Neuronal stem cell (in vitro differentiated cells): Measurements from ENCODE around the gene NSMF.

Source experiments
- DNase-seq: peaks from one replicate; pipeline ENCODE4 v3.0.0-alpha.2; 2013; ENCODE audit warnings: low spot score
- H2AFZ ChIP-seq: one replicate; pipeline ENCODE4 v1.6.1; 2013; ENCODE audit warnings: mild to moderate bottlenecking, low read length, inconsistent platforms
- H2AK5ac ChIP-seq: 2 replicates; pipeline ENCODE4 v1.6.1; 2013; ENCODE audit warnings: low read depth, mild to moderate bottlenecking, inconsistent platforms, low read length, moderate library complexity, mixed read lengths
- H2BK120ac ChIP-seq: 2 replicates; pipeline ENCODE4 v1.6.1; 2013; ENCODE audit warnings: low read depth, mild to moderate bottlenecking, inconsistent platforms, low read length, moderate library complexity, mixed read lengths
- H2BK12ac ChIP-seq: one replicate; pipeline ENCODE4 v1.6.1; 2013; ENCODE audit warnings: low read length, inconsistent platforms
- H2BK15ac ChIP-seq: 2 replicates; pipeline ENCODE4 v1.6.1; 2013; ENCODE audit warnings: mild to moderate bottlenecking, low read length, inconsistent platforms, mixed read lengths
- H2BK5ac ChIP-seq: one replicate; pipeline ENCODE4 v1.6.1; 2013; ENCODE audit warnings: inconsistent platforms, mild to moderate bottlenecking, low read length, moderate library complexity
- H3K14ac ChIP-seq: one replicate; pipeline ENCODE4 v1.6.1; 2013; ENCODE audit warnings: low read length, inconsistent platforms
- H3K18ac ChIP-seq: 2 replicates; pipeline ENCODE4 v1.6.1; 2013; ENCODE audit warnings: low read length, inconsistent platforms
- H3K23ac ChIP-seq: 2 replicates; pipeline ENCODE4 v1.6.1; 2013; ENCODE audit warnings: low read depth, mild to moderate bottlenecking, mixed read lengths, low read length, inconsistent platforms; ENCODE audit not compliant: poor library complexity
- H3K27ac ChIP-seq: replicated peaks from 3 replicates; pipeline ENCODE4 v1.5.1; 2013; ENCODE audit warnings: low read length, inconsistent platforms
- H3K27me3 ChIP-seq, 3 experiments: 2 replicates each; pipeline ENCODE4 v1.6.1; 2013; ENCODE audit warnings: low read length in 3 of 3, mild to moderate bottlenecking in 2 of 3, inconsistent platforms in 1 of 3, low read depth in 1 of 3, mixed read lengths in 1 of 3, moderate library complexity in 1 of 3; ENCODE audit not compliant: control insufficient read depth in 3 of 3, insufficient read depth in 3 of 3
- H3K36me3 ChIP-seq, 2 donors: replicated peaks in 1 of 2; 2 replicates each; pipeline ENCODE4 v1.6.1; 2013; ENCODE audit warnings: low read length in 2 of 2; ENCODE audit not compliant: control insufficient read depth in 2 of 2, insufficient read depth in 2 of 2
- H3K4ac ChIP-seq: 2 replicates; pipeline ENCODE4 v1.6.1; 2013; ENCODE audit warnings: inconsistent platforms, mild to moderate bottlenecking, low read length, moderate library complexity
- H3K4me1 ChIP-seq, 2 donors: 1 replicate in 1 of 2; 2 replicates in 1 of 2; pipeline ENCODE4 v1.6.1; 2013; ENCODE audit warnings: low read length in 2 of 2, low read depth in 1 of 2; ENCODE audit not compliant: control insufficient read depth in 2 of 2, insufficient read depth in 1 of 2
- H3K4me2 ChIP-seq: one replicate; pipeline ENCODE4 v1.6.1; 2013; ENCODE audit warnings: mild to moderate bottlenecking, low read length, inconsistent platforms; ENCODE audit not compliant: insufficient read depth, poor library complexity, severe bottlenecking
- H3K4me3 ChIP-seq, 2 donors: 2 replicates each; pipeline ENCODE4 v1.5.1; 2013; ENCODE audit warnings: low read length in 2 of 2, mild to moderate bottlenecking in 2 of 2, inconsistent platforms in 1 of 2, moderate library complexity in 1 of 2
- H3K79me1 ChIP-seq: one replicate; pipeline ENCODE4 v1.6.1; 2013; ENCODE audit warnings: low read depth, mild to moderate bottlenecking, inconsistent platforms, low read length, moderate library complexity
- H3K9ac ChIP-seq: one replicate; pipeline ENCODE4 v1.6.1; 2013; ENCODE audit warnings: mild to moderate bottlenecking, low read depth, low read length, inconsistent platforms; ENCODE audit not compliant: poor library complexity
- H3K9me3 ChIP-seq, 2 donors: replicated peaks in 1 of 2; 2 replicates each; pipeline versions ENCODE3 to v1.6.1; 2013; ENCODE audit warnings: low read length in 2 of 2, mild to moderate bottlenecking in 2 of 2, inconsistent platforms in 1 of 2, low read depth in 1 of 2, mixed read lengths in 1 of 2, moderate library complexity in 1 of 2; ENCODE audit not compliant: control insufficient read depth in 2 of 2, insufficient read depth in 1 of 2
- H4K8ac ChIP-seq: one replicate; pipeline ENCODE4 v1.6.1; 2013; ENCODE audit warnings: low read depth, mild to moderate bottlenecking, inconsistent platforms, low read length, moderate library complexity
- H4K91ac ChIP-seq: one replicate; pipeline ENCODE4 v1.6.1; 2013; ENCODE audit warnings: low read length, low read depth, mild to moderate bottlenecking, inconsistent platforms; ENCODE audit not compliant: poor library complexity
- WGBS, 2 donors: extraction: QIAGEN DNeasy Blood & Tissue Kit; methylation state at CpG; one replicate each; pipeline ENCODE4 v1.1.7; 2013; ENCODE audit warnings: missing lambda C conversion rate in 2 of 2, mixed read lengths in 1 of 2; ENCODE audit not compliant: insufficient read length in 2 of 2, insufficient replicate concordance in 1 of 2; ENCODE audit errors: extremely low coverage in 2 of 2; 5-methylcytosine and 5-hydroxymethylcytosine counted together

The NSMF gene

GRCh38 chr9:137504432-137504777, 45.3 kb upstream of the NSMF start:
- H2BK15ac ChIP-seq: no peak overlapping the region
- H3K4ac ChIP-seq: no peak overlapping the region
- no peak overlapping the region for H4K91ac ChIP-seq
- H2AK5ac ChIP-seq: no peak overlapping the region
- no peaks in the 10 kb centered on the region for H3K27me3 ChIP-seq
- H3K27ac ChIP-seq: no peak overlapping the region
- H3K9me3 ChIP-seq: peaks cover 0 to 16% of the 10 kb centered on the region in 2 donors
- H3K36me3 ChIP-seq: no peaks in the 10 kb centered on the region
- no CpG with 5 or more reads among the region's 7 CpGs for WGBS, 2 donors
- no peaks in the 10 kb centered on the region for H3K79me1 ChIP-seq
- H4K8ac ChIP-seq: no peak overlapping the region
- no peak overlapping the region for H2AFZ ChIP-seq
- no peaks in the 10 kb centered on the region for H3K4me1 ChIP-seq
- H3K9ac ChIP-seq: no peak overlapping the region
- no peak overlapping the region for H3K18ac ChIP-seq
- no peak overlapping the region for H3K23ac ChIP-seq
- H2BK5ac ChIP-seq: no peak overlapping the region
- H3K4me2 ChIP-seq: no peak overlapping the region
- H3K4me3 ChIP-seq: no peak overlapping the region
- no peak overlapping the region for H2BK12ac ChIP-seq
- no peak overlapping the region for H3K14ac ChIP-seq
- DNase-seq: no peak
- no peak overlapping the region for H2BK120ac ChIP-seq

DNA sequence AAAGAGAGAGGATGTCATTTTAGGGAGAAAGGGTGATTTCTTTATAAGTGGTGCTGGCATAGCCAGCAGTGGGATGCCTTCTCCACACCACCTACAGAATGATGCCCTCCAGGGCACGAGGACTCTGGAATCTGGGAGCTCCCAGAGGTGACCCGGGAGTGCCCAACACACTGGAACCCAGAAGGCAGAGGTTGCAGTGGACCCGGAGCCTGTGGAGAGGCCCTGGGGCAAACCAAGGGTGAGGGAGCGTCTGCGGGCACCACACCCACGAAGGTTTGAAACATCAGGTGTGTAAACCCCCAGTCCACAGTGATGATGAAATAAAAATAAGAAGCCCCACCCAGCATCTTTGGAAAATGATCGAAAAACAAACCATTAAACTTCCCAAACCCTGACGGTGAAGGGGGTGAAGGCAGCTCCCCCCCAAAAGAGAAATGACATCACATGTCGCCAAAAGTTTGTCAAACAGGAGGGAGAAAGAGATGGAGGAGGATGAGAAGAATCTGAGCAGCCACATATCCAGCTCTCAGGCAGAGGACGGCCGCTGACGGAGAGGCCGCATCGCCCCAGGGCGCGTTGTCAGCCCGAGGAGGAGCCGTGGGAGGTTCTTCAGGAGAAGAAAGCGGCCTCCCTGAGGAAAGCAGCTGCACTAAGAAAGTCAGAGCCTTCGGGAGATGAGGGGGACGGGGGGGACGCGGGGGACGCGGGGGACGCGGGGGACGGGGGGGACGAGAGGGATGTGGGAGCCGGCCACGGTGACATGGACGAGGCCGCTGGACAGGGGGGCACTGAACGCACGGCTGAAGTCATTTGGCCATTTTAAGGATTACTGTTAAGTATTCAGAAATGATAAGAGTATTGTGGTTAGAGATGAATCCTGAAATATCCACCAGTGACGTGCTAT, 43.1 kb upstream of the NSMF start:
- no peaks in the 10 kb centered on the region for H3K4me1 ChIP-seq
- H4K8ac ChIP-seq: peak overlapping the region; percentile 43
- H2AK5ac ChIP-seq: no peak overlapping the region
- WGBS, 2 donors: no CpG with 5 or more reads among the region's 36 CpGs
- H3K9ac ChIP-seq: no peak overlapping the region
- no peak overlapping the region for H4K91ac ChIP-seq
- H3K4ac ChIP-seq: no peak overlapping the region
- no peak overlapping the region for H2BK120ac ChIP-seq
- H3K18ac ChIP-seq: no peak overlapping the region
- H2AFZ ChIP-seq: no peak overlapping the region
- no peak overlapping the region for H3K4me3 ChIP-seq
- no peak overlapping the region for H3K14ac ChIP-seq
- no peaks in the 10 kb centered on the region for H3K79me1 ChIP-seq
- no peaks in the 10 kb centered on the region for H3K36me3 ChIP-seq
- no peak overlapping the region for H3K23ac ChIP-seq
- H2BK12ac ChIP-seq: no peak overlapping the region
- no peaks in the 10 kb centered on the region for H3K27me3 ChIP-seq
- H3K27ac ChIP-seq: no peak overlapping the region
- peaks cover 0 to 17% of the 10 kb centered on the region in 2 donors for H3K9me3 ChIP-seq
- DNase-seq: no peak
- no peak overlapping the region for H3K4me2 ChIP-seq
- no peak overlapping the region for H2BK5ac ChIP-seq
- no peak overlapping the region for H2BK15ac ChIP-seq

- H2AK5ac ChIP-seq: peak overlapping the region; percentile 81
- no peak overlapping the region for H3K18ac ChIP-seq
- no CpG with 5 or more reads among the region's 12 CpGs for WGBS, 2 donors
- no peaks in the 10 kb centered on the region for H3K79me1 ChIP-seq
- H3K9ac ChIP-seq: no peak overlapping the region
- H3K36me3 ChIP-seq: no peaks in the 10 kb centered on the region
- H3K14ac ChIP-seq: no peak overlapping the region
- H4K8ac ChIP-seq: no peak overlapping the region
- H2BK120ac ChIP-seq: no peak overlapping the region
- no peak overlapping the region for H3K23ac ChIP-seq
- H2BK15ac ChIP-seq: no peak overlapping the region
- DNase-seq: no peak
- H2BK12ac ChIP-seq: no peak overlapping the region
- peaks cover 0 to 14% of the 10 kb centered on the region in 2 donors for H3K9me3 ChIP-seq
- H3K27me3 ChIP-seq: no peaks in the 10 kb centered on the region
- H3K4ac ChIP-seq: no peak overlapping the region
- H3K27ac ChIP-seq: no peak overlapping the region
- no peaks in the 10 kb centered on the region for H3K4me1 ChIP-seq
- no peak overlapping the region for H3K4me3 ChIP-seq
- H2BK5ac ChIP-seq: no peak overlapping the region
- no peak overlapping the region for H3K4me2 ChIP-seq
- no peak overlapping the region for H2AFZ ChIP-seq
- H4K91ac ChIP-seq: no peak overlapping the region
Measured at GRCh38 chr9:137501457-137501856, 42.3 kb upstream of the NSMF start.

DNA sequence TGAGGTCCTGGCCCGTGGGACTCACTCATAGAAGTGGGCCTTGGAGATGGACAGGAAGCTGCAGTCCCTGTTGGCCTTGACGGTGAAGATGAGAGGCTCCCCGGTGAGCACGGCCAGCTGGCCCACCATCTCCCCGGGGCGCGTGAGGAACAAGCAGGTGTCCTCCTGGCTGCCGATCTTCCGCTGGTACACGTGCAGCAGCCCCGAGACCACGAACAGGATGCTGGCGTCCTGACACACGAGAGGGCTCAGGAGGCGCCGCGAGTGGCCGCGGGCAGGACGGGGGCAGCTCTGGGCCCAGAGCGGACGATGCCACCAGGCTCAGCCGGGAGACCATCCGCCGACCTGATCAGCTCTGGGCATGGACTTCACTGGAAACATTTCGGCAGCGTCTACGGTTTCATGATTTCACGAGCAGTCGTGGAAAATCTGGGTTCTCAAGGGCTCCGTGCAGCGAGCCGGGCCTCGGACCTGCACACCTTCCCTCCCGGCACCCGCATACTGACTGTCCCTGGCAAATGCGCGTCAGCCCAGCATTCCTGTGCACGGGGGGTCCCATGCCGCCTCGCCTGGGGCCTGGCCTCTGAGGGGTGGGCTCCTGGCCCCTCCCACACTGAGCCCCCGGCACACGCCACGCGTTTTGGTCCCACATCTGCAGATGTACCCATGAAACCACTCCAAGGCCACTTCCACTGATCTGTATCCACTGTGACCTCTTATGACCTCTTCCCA, 41.7 kb upstream of the NSMF start:
- Histone ChIP-seq H3K4me2 (no peak overlapping the region), H4K8ac (no peak overlapping the region), H2AFZ (no peak overlapping the region), H3K14ac (no peak overlapping the region), H3K18ac (peak overlapping the region; percentile 80), H3K23ac (peak overlapping the region; percentile 43), H3K4me1 (no peaks in the 10 kb centered on the region), H3K9ac (peak overlapping the region; percentile 21), H2AK5ac (peak overlapping the region; percentile 81), H3K36me3 (no peaks in the 10 kb centered on the region), H3K4ac (peak overlapping the region; percentile 11), H2BK12ac (no peak overlapping the region), H3K4me3 (peak overlapping the region in 1 of 2 donors; percentile 59), H2BK15ac (no peak overlapping the region), H3K27ac (no peak overlapping the region), H4K91ac (no peak overlapping the region), H2BK120ac (no peak overlapping the region), H2BK5ac (peak overlapping the region; percentile 75), H3K9me3 (peaks cover 0 to 11% of the 10 kb centered on the region in 2 donors), H3K79me1 (no peaks in the 10 kb centered on the region), H3K27me3 (no peaks in the 10 kb centered on the region)
- no CpG with 5 or more reads among the region's 45 CpGs for WGBS, 2 donors
- DNase-seq: no peak
